ENCODE data around the gene BCAS3.
"Not testable (repeated sequence)": the region's sequence is repeated elsewhere in the genome, so short reads cannot be mapped to it uniquely, and the experiment has no call there.

BCAS3 gene

GRCh38 chr17:60677308-60678117, at the start of gene BCAS3:
TSS of gene BCAS3 (plus strand) at chr17:60677851.
- peak; percentile 98 for DNase-seq

- no peak for DNase-seq
Measured at GRCh38 chr17:60628252-60628889, 49.3 kb upstream of the BCAS3 start.

GRCh38 chr17:60629120-60629519, 48.5 kb upstream of the BCAS3 start:
- DNase-seq: no peak

- no peak for DNase-seq
Measured at GRCh38 chr17:60630352-60630751, 47.3 kb upstream of the BCAS3 start.

DNA sequence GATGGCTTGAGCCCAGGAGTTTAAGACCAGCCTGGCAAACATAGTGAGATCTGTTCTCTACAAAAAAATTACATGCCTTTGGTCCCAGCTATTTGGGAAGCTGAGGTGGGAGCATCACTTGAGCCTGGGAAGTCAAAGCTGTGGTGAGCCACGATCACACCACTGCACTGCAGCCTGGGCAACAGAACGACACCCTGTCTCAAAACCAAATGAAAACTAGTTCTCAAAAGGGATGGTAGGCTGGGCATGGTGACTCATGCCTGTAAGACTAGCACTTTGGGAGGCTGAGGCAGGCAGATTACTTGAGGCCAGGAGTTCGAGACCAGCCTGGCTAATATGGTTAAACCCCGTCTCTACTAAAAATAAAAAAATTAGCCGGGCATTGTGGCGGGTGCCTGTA, 46.5 kb upstream of the BCAS3 start:
- no peak for DNase-seq

- no peak for DNase-seq
Measured at GRCh38 chr17:60637683-60638082, 40.0 kb upstream of the BCAS3 start.

- no peak for DNase-seq
Measured at GRCh38 chr17:60639019-60639330, 38.7 kb upstream of the BCAS3 start.

GRCh38 chr17:60640503-60640902, 37.1 kb upstream of the BCAS3 start:
- DNase-seq: no peak

GRCh38 chr17:60641126-60641525, 36.5 kb upstream of the BCAS3 start:
- no peak for DNase-seq

- DNase-seq: peak; percentile 79
Measured at GRCh38 chr17:60641810-60642220, 35.8 kb upstream of the BCAS3 start.

DNA sequence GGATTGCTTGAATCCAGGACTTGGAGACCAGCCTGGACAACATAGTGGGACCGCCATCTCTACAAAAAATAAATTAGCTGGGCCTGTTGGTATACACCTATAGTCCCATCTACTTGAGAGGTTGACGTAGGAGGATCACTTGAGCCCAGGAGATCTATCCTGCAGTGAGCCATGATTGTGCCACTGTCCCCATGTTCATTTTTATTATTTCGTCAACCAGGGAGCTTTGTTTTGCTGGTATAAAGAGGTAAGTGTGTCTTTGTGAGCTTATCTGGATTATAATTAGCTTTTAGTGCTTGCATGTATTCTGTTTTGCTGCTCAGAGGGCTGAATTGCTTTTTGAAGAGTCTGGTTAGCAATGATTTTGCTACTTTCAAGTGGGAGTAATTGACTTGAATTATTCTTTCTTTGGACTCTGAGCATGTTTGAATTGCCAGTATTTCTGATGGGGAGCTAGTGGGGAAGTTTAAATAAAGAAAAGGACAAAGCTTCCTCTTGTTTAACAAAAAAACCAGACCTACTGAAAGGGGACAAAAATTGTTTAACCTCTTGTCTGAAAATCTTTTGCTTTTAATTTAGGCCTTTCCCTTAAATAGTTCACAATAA, 31.6 kb upstream of the BCAS3 start:
- DNase-seq: no peak

DNA sequence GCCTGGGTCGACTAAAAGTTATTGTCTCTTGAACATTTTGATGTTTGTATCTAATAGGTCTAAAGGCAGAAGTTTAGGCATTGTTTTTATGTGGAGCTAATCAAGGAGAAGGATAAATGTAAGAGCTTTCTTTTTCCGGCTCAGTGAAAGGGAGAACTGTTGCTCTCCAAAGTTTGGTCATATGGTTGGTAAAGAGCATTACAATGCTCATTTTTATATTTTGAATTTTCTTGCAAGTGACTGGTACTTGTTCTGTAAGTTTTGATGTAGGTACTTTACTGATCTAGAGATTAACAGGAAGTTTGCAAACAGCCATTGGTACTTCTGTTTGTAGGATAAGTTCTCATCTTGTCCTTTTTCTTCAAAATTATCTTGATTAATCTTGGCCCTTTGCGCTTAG, 30.9 kb upstream of the BCAS3 start:
- no peak for DNase-seq

GRCh38 chr17:60647705-60648104, 29.9 kb upstream of the BCAS3 start:
- DNase-seq: no peak

- no peak for DNase-seq
Measured at GRCh38 chr17:60652454-60653247, 25.0 kb upstream of the BCAS3 start.

GRCh38 chr17:60653569-60653968, 24.1 kb upstream of the BCAS3 start:
- DNase-seq: no peak

DNA sequence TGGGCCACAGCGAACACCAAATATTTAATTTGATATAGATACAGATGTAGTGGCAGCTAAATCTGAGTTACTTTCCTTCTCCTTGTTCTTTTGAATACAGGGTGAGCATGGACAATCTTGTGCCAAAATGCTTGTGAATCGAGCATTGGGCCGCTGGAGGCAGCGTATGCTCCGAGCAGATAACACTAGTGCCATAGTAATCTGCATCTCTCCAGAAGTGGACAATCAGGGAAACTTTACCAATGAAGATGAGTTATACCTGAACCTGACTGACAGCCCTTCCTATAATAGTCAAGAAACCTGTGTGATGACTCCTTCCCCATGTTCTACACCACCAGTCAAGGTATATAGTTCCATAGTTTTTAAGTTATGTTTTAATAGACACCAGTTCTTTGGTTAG, 21.2 kb upstream of the BCAS3 start:
- DNase-seq: no peak

DNA sequence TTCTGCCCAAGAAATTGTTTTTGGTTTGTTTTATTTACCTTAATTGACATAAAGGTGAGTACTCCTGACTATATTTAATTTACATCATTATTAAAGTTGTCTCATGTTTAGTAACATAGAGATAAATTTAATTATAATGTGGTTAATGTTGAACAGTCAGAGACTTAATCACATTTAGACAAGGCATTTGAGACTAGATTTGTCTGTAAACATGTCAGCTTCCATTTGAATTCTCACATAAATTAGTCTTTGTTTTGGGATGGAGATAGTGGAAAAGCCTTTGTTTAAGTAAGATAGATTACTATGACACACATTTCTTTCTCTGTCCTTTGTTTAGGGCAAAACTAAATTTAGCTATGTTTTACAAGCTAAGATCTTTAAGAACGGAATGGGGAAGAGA, 18.5 kb upstream of the BCAS3 start:
- no peak for DNase-seq

GRCh38 chr17:60661489-60661888, 16.2 kb upstream of the BCAS3 start:
- DNase-seq: no peak

GRCh38 chr17:60664022-60664421, 13.6 kb upstream of the BCAS3 start:
- no peak for DNase-seq

DNA sequence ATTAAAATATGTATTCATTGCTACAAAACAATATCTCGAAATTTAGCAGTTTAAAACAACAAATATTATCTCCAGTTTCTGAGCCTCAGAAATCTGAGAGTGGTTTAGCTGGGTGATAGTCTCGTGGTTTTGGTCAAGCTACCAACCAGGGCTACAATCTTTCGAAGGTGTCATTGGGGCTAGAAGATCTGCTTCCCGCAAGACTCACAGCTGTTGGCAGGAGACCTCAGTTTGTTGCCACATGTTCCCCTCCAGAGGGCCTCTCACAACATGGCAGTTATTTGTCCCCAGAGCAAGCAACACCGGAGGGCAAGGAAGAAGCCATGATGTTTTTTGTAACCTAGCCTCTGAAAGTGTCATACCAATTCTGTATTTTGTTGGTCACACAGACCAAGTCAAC, 12.0 kb upstream of the BCAS3 start:
- DNase-seq: no peak

GRCh38 chr17:60668741-60669140, 8.9 kb upstream of the BCAS3 start:
- not testable (repeated sequence) for DNase-seq

- no peak for DNase-seq
Measured at GRCh38 chr17:60671482-60671881, 6.2 kb upstream of the BCAS3 start.

DNA sequence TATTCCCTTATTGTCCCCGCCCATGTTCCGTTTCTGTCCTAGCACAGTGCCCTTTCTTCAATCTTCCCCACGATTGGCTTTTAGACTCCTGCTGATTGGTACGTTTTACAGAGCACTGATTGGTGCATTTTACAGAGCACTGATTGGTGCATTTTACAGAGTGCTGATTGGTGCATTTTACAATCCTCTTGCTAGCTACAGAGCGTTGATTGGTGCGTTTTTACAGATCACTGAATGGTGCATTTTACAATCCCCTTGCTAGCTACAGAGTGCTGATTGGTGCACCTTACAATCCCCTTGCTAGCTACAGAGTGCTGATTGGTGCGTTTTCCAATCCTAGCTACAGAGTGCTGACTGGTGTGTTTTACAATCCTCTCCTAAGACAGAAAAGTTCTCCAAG, 3.0 kb upstream of the BCAS3 start:
- not testable (repeated sequence) for DNase-seq

- no peak for DNase-seq
Measured at GRCh38 chr17:60675997-60676396, 1.7 kb upstream of the BCAS3 start.
